ENCODE results near the gene METAP2. TPM values are rescaled to one million over a fixed set of nuclear protein-coding genes. Genes with fewer than 3 reads are reported as not detected.
A peak's percentile ranks its signal among the peaks of the same experiment; 100 is the strongest.
"Not testable (repeated sequence)": the region's sequence is repeated elsewhere in the genome, so short reads cannot be mapped to it uniquely, and the experiment has no call there.

METAP2 gene
- total RNA-seq (2014; rRNA removed; shearing (Covaris generic)) = 109 and 122 TPM in 2 replicates

DNA sequence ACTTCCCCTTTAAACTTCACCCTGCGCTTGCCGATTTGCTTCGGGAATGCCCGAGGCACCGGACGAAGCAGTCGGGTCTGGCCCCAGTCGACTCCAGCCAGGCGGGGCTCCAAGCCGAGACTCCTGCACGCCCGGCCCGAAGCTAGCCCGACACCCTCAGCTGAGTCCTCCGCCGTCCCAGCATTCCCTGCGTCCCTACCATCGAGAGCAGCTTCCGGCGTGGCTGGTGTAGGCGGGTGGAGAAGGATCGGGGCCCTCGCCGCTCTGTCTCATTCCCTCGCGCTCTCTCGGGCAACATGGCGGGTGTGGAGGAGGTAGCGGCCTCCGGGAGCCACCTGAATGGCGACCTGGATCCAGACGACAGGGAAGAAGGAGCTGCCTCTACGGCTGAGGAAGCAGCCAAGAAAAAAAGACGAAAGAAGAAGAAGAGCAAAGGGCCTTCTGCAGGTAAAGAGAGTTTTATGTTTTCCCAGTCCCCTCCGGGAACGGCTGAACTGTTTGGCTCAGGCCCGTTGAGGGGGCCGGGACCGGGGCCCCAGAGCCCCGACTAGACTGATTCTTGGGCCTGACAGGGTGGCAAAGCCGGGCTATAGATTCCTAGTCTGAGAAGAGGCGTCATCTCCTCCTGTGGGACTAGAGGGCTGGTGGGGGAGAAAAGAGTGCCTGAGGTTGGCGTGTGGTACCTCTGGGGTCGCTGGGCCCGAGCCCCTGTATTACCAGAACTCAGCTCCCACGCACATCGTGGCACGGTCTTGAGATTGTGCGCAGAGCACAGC, at the start of gene METAP2:
Gene METAP2 (plus strand): TSS at position 269 of the 776 bp plus-strand sequence. CDS start 28 bp downstream, at position 297.
- Histone ChIP-seq H3K4me1 (no peaks in the 10 kb centered on the region; the same call in 1 of the 2 replicates), H3K36me3 (peaks cover 33% of the 10 kb centered on the region), H3K9me3 (replicated peaks) (no peaks in the 10 kb centered on the region), H3K27me3 (no peaks in the 10 kb centered on the region), H3K4me3 (peak within 1 kb of the TSS; percentile 92), H3K27ac (peak within 1 kb of the TSS; percentile 83)
- peak; percentile 96 for DNase-seq

GRCh38 chr12:95424271-95424994, 49.5 kb upstream of the METAP2 start:
- Histone ChIP-seq H3K4me3 (no peak overlapping the region), H3K27ac (no peak overlapping the region), H3K36me3 (no peaks in the 10 kb centered on the region), H3K4me1 (no peaks in the 10 kb centered on the region), H3K9me3 (replicated peaks) (no peaks in the 10 kb centered on the region), H3K27me3 (no peaks in the 10 kb centered on the region)
- no peak for DNase-seq

DNA sequence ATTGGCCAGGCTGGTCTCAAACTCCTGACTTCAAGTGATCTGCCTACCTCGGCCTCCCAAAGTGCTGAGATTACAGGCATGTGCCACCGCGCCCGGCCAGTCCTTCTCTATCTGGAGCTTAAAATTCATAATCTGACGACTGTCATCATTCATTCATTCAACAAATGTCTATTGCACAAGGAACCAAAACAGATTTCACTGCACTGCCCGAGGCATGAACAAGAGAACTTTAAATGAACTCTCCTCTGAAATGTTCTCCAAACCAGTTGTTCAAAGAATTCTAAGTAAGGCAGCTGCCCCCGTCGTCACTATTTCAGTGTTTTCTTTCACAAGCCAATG, 44.8 kb upstream of the METAP2 start:
- H3K36me3 ChIP-seq = no peaks in the 10 kb centered on the region
- H3K27ac ChIP-seq = no peak overlapping the region
- no peak overlapping the region for H3K4me3 ChIP-seq
- no peaks in the 10 kb centered on the region for H3K27me3 ChIP-seq
- no peaks in the 10 kb centered on the region for H3K4me1 ChIP-seq
- no peaks in the 10 kb centered on the region for H3K9me3 ChIP-seq (replicated peaks)
- peak; percentile 15 to 37 for DNase-seq

GRCh38 chr12:95431120-95431519, 42.8 kb upstream of the METAP2 start:
- Histone ChIP-seq H3K4me1 (no peaks in the 10 kb centered on the region), H3K9me3 (replicated peaks) (no peaks in the 10 kb centered on the region), H3K27me3 (no peaks in the 10 kb centered on the region), H3K4me3 (no peak overlapping the region), H3K36me3 (no peaks in the 10 kb centered on the region), H3K27ac (no peak overlapping the region)
- DNase-seq = no peak

GRCh38 chr12:95435355-95435754, 38.6 kb upstream of the METAP2 start:
- no peak overlapping the region for H3K4me3 ChIP-seq
- DNase-seq = no peak

GRCh38 chr12:95437565-95437964, 36.4 kb upstream of the METAP2 start:
- DNase-seq = no peak
- Histone ChIP-seq H3K4me3 (no peak overlapping the region), H3K27me3 (no peaks in the 10 kb centered on the region), H3K9me3 (replicated peaks) (no peaks in the 10 kb centered on the region), H3K4me1 (no peaks in the 10 kb centered on the region), H3K27ac (no peak overlapping the region), H3K36me3 (no peaks in the 10 kb centered on the region)

More at GRCh38 chr12:95435355-95435754, 38.6 kb upstream of the METAP2 start:
- Histone ChIP-seq H3K9me3 (replicated peaks) (no peaks in the 10 kb centered on the region), H3K27me3 (no peaks in the 10 kb centered on the region), H3K36me3 (no peaks in the 10 kb centered on the region), H3K27ac (no peak overlapping the region), H3K4me1 (no peaks in the 10 kb centered on the region)

- no peak overlapping the region for H3K4me3 ChIP-seq
- H3K27ac ChIP-seq = no peak overlapping the region
- H3K36me3 ChIP-seq = no peaks in the 10 kb centered on the region
- no peaks in the 10 kb centered on the region for H3K9me3 ChIP-seq (replicated peaks)
- H3K27me3 ChIP-seq = no peaks in the 10 kb centered on the region
- H3K4me1 ChIP-seq = no peaks in the 10 kb centered on the region
- no peak for DNase-seq
These were observed 34.3 kb upstream of the METAP2 start for GRCh38 chr12:95439461-95440230.

GRCh38 chr12:95440401-95440800, 33.6 kb upstream of the METAP2 start:
- Histone ChIP-seq H3K27me3 (no peaks in the 10 kb centered on the region), H3K27ac (no peak overlapping the region), H3K36me3 (no peaks in the 10 kb centered on the region), H3K9me3 (replicated peaks) (no peaks in the 10 kb centered on the region), H3K4me3 (no peak overlapping the region), H3K4me1 (no peaks in the 10 kb centered on the region)
- DNase-seq = no peak

DNA sequence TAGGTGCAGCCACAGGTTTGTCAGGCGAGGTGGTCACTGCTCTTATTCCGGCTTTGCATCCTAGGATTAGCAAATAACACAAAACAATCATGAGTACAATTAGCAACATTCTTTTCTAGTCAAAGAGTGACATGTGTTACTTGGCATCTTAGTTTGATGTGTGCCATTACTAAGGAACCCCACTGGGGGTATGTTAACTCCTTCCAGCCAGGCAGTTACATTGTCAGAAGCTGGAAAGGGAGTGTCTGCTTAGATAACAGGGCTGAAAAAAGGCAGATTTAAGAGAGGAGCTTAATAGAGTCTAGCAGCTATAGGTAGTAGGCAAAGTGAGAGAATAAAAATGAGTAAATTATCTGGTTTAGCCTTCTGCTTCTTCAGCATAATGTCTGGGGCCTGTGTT, 30.5 kb upstream of the METAP2 start:
- no peaks in the 10 kb centered on the region for H3K27me3 ChIP-seq
- no peak overlapping the region for H3K4me3 ChIP-seq
- H3K36me3 ChIP-seq = no peaks in the 10 kb centered on the region
- no peak for DNase-seq
- H3K27ac ChIP-seq = no peak overlapping the region
- H3K9me3 ChIP-seq (replicated peaks) = no peaks in the 10 kb centered on the region
- no peaks in the 10 kb centered on the region for H3K4me1 ChIP-seq

DNA sequence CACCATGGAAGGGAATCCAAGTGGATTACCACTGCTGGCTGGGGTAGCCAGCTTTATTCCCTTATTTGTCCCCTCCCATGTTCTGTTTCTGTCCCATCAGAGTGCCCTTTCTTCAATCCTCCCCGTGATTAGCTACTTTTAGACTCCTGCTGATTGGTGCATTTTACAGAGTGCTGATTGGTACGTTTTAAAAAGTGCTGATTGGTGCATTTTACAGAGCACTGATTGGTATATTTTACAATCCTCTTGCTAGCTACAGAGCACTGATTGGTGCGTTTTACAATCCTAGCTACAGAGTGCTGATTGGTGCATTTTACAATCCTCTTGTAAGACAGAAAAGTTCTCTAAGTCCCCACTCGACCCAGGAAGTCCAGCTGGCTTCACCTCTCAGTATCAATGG, 28.9 kb upstream of the METAP2 start:
- H3K27me3 ChIP-seq; DNase-seq; H3K4me3 ChIP-seq; H3K9me3 ChIP-seq (replicated peaks); H3K36me3 ChIP-seq; H3K4me1 ChIP-seq; H3K27ac ChIP-seq: not testable (repeated sequence)

DNA sequence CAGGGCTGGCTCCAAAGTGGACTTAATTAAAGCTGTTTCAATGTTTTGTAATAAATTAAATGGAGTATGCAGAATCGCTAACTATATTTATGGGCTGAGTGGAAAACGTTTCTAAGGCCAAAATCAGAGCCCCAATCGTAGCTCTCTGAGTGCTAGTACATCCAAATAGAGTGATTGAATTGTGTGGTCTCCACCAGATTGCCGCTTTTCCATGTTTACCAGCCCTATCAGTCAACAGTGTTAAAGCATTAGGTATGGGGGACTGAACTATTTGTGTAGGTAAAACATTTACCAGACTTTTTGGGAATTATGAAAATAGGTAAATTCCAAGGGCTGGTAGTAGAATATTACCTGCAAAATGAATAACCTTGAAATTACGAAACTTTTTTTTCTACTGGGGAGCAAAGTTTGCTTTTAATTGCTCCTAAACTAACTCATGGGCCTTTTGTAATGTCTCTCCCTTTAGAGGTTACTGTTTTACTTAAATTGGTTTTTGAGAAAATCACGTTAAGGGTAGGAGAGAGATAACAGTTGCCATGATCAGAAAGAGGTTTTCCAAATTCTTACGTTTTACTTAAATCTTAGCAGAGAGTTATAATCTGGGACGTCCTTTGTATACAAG, 28.0 kb upstream of the METAP2 start:
- DNase-seq = no peak
- no peaks in the 10 kb centered on the region for H3K36me3 ChIP-seq
- H3K4me3 ChIP-seq = no peak overlapping the region

GRCh38 chr12:95446506-95446900, 27.4 kb upstream of the METAP2 start:
- no peaks in the 10 kb centered on the region for H3K4me1 ChIP-seq
- no peak overlapping the region for H3K27ac ChIP-seq
- DNase-seq = no peak
- H3K4me3 ChIP-seq = no peak overlapping the region
- H3K9me3 ChIP-seq (replicated peaks) = no peaks in the 10 kb centered on the region
- H3K27me3 ChIP-seq = no peaks in the 10 kb centered on the region
- H3K36me3 ChIP-seq = no peaks in the 10 kb centered on the region

More for the DNA sequence above, 28.0 kb upstream of the METAP2 start:
- H3K27ac ChIP-seq = no peak overlapping the region
- H3K27me3 ChIP-seq = no peaks in the 10 kb centered on the region
- H3K4me1 ChIP-seq = no peaks in the 10 kb centered on the region
- no peaks in the 10 kb centered on the region for H3K9me3 ChIP-seq (replicated peaks)

GRCh38 chr12:95449656-95450055, 24.3 kb upstream of the METAP2 start:
- not testable (repeated sequence) for H3K4me1 ChIP-seq; H3K4me3 ChIP-seq; H3K9me3 ChIP-seq (replicated peaks); H3K27ac ChIP-seq; H3K27me3 ChIP-seq; DNase-seq; H3K36me3 ChIP-seq

GRCh38 chr12:95452501-95452900, 21.5 kb upstream of the METAP2 start:
- not testable (repeated sequence) for DNase-seq; H3K27me3 ChIP-seq; H3K27ac ChIP-seq; H3K9me3 ChIP-seq (replicated peaks); H3K36me3 ChIP-seq; H3K4me3 ChIP-seq; H3K4me1 ChIP-seq

GRCh38 chr12:95453881-95454280, 20.1 kb upstream of the METAP2 start:
- not testable (repeated sequence) for H3K27ac ChIP-seq; H3K4me1 ChIP-seq; H3K9me3 ChIP-seq (replicated peaks); H3K36me3 ChIP-seq; H3K27me3 ChIP-seq; DNase-seq; H3K4me3 ChIP-seq

Measured in SJCRH30 (cell line).